Glomerular endothelial cell (primary cell): ENCODE results near the gene SMAD3. TPM values are rescaled to one million over a fixed set of nuclear protein-coding genes. Genes with fewer than 3 reads are reported as not detected.
A peak's percentile ranks its signal among the peaks of the same experiment; 100 is the strongest.
"Not testable (repeated sequence)": the region's sequence is repeated elsewhere in the genome, so short reads cannot be mapped to it uniquely, and the experiment has no call there.

Experiments used
- DNase-seq: peaks from one replicate; pipeline ENCODE4 v3.0.0-alpha.2; 2011; ENCODE audit warnings: low read depth, low spot score; ENCODE audit errors: extremely low read depth
- total RNA-seq: library from RNA; depleted of rRNA; stranded (reverse); fragments of >200 nt; gene quantifications from 2 replicates; pipeline ENCODE4 v1.2.3, GENCODE V29; 2015

SMAD3 gene
- total RNA-seq, 1 donor from 2014 or later, result 84.1 TPM

- peak; percentile 94 for DNase-seq
These were observed 41.8 kb downstream of the SMAD3 start for GRCh38 chr15:67107014-67107812.

- no peak for DNase-seq
These were observed 42.9 kb downstream of the SMAD3 start for GRCh38 chr15:67108122-67108961.

- DNase-seq, result no peak
These were observed 44.0 kb downstream of the SMAD3 start for GRCh38 chr15:67109141-67110034.

DNA sequence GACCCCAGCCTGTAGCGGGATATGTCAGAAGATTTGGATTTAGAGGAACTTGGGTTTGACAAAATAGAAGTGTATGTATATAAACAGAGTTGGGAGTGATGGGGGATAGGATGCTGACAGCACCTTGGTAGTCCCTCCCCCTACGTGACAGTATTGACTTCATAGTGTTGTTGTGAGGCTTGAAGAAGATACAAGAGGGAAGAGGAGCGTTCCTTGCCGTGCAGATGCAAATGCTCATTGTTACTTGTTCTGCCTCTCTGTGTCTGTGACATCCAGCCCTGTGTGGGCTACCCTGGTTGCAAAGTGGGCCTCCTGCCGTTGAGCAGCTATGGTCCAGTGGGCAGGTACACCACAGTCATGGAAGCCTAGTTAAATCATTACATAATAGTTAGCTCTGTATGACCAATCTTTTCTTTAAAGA lies 45.0 kb downstream of the SMAD3 start:
- no peak for DNase-seq

- DNase-seq, result no peak
These were observed 45.8 kb downstream of the SMAD3 start for GRCh38 chr15:67110958-67111864.

GRCh38 chr15:67114046-67114445 lies 48.6 kb downstream of the SMAD3 start:
- DNase-seq, result no peak

DNA sequence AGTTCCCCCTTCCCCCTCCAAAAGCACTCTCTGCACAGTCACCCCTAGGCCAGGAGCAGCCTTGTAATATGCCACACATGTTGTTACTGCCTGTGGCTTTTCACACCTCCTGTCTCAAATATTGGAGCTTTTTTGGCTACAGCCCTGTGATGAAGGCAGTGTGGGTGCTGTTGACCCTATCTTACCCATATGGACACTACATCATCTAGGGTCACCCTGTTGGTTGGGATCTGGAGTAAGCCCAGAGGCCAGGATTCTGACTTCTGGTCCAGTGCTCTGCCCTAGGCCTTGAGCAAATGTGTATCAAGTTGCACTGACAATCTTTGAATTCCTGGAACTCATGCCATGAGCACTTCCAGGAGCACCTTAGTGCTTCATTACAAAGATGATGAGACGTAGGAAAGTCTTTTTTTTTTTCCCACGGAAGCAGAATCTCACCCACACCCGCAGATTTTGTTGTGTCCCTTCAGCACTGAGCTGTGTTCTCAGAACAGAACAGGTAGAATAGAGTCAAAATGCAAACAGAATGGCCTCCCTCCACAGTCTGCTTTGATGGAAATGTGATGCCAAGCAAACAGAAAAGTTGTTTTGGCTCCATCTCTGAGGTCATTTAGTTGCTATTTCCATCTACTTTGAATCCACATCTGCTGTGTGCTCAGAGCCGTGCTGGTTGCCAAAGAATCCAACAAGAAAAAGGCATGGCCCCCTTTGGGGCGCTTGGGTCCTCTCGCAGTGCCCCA lies 49.6 kb downstream of the SMAD3 start:
- DNase-seq, result no peak

- DNase-seq, result no peak
These were observed 50.2 kb downstream of the SMAD3 start for GRCh38 chr15:67115586-67115969.

DNA sequence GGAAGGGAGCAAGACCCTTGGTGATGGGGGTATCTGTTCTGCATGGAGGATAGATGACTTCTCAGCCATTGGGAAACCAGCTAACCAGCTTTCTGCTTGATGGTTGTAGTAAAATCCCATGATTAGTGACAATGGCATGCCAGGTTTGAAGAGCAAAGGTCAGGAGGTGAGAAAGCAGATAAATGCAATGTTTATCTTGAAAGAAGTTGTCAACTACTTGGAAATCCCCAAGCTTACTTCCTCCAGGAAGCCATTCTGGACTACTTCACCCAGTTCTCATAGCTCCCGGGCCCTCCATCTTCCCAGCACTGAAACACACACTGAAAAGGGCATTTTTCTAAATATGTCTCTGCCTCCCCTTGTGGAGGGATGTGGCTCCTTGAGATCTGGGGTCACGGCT lies 51.3 kb downstream of the SMAD3 start:
- no peak for DNase-seq

GRCh38 chr15:67117370-67117769 lies 52.0 kb downstream of the SMAD3 start:
- no peak for DNase-seq

DNA sequence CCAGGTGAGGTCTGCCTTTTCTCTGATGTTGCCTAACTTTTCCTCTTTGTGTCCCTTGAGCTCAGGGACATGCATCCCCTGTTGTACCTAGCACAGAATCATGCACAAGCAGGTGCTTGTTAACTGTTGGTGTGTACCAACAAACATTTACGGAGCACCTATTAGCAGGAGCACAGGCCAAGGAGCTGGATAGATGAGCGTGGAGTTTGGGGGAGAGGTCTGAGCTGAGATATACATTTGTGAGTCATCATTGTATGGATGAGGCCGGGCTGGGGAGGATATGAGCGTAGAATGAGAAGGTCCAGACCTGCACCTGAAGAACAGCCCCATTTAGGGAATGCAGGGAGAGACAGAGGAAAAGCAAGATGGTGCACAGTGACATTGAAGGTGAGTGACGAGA lies 53.4 kb downstream of the SMAD3 start:
- DNase-seq, result no peak

GRCh38 chr15:67119238-67119846 lies 53.9 kb downstream of the SMAD3 start:
- DNase-seq, result no peak

- no peak for DNase-seq
These were observed 54.8 kb downstream of the SMAD3 start for GRCh38 chr15:67120009-67120838.

DNA sequence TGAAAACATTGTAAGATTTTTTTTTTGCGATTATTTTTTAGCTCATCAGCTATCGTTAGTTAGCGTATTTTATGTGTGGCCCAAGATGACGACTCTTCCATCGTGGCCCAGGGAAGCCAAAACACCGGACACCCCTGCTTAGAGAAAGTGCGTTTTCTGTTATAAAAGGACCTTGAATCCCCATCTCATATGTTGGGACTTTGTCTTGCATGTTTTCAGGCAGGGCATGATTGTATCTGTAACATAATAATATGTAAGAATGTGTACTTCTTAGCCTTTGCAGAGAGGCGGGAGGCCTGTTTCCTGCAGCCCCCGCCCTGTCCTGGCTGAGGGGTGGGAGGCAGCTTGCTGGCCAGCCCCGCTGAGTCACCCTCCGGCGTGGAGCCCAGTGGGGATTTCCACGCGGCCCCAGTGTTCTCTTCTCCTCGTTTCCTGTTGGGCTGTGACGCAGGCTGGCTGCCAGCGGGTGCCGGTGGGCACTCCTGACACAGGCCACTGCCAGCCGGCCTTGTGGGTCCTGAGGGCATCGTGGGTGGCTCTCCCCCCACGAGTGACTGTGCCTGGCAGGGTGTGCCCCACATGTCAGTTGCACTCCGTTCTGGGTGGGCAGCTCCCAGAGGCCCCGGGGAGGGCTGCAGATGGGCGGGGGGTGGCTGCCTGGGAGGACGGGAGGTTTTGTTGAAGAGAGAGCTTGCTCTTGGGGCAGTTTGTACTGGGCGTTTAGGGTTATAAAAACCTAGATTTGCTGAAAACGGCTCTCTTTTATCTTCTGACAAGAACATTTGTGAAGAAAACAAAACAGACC lies 55.6 kb downstream of the SMAD3 start:
- no peak for DNase-seq

DNA sequence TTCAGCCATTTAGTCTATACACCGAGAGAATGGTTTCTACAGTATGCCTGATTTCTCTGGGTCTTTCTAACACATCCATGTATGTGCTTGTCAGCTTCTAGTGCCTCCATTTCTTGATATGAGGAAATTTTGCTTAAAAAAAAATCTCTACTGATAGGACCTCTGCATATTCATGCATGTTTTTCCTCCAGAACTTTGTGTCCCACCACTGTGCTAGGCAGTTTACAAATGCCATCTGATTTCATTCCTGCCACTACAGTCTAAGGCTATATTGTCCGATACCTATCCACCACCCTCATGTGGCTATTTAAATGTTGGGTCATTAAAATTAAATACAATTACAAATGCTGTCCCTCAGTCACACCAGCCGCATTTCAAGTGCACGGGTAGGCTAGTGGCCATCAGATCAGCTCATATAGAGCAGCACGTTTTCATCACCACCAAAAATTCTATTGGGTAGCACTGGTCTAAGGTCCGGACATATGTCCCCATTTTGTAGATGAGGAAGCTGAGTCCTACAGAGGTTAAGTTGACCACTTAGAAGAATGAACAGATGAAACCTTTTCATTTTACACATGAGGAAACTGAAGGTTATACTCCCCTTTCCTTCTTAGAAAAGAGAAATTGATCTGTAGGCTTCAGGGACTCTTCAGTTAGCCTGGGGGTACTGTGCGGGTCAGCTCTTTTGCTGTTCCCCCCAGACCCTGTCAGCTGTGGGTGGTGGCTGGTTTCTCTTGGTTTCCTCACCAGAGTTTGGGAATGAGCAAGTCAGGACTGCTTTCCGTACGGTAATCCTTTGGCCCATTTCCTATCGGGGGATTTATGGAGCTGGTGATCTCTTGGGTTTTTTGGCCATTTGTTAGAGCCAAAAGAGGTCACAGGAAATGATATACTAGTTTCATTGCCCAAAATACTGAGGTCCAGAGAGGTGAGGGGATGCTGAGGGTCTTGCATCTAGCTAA lies 56.5 kb downstream of the SMAD3 start:
- no peak for DNase-seq

DNA sequence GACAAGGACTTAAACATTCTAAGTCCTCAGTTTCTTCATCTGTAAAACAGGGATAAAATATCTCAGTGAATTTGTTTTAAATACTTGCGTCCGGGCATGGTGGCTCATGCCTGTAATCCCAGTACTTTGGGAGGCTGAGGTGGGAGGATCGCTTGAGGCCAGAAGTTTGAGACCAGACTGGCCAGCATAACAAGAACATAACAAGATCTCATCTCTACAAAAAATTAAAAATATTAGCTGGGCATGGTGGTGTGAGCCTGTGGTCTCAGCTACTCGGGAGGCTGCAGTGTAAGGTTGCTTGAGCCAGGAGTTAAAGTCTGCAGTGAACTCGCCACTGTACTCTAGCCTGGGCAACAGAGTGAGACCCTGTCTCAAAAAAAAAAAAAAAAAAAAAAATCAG lies 57.4 kb downstream of the SMAD3 start:
- not testable (repeated sequence) for DNase-seq
